Brain microvascular endothelial cell (primary cell): ENCODE data around the gene ANKDD1A.

ENCODE experiments used
- DNase-seq: peaks from one replicate; pipeline ENCODE4 v3.0.0-alpha.2; 2020
- H3K27ac ChIP-seq: fragments of 250-450 bp; sonication (Bioruptor Pico); 2 replicates; pipeline ENCODE4 v1.5.1; 2020; ENCODE audit warnings: mild to moderate bottlenecking, moderate library complexity
- H3K27me3 ChIP-seq: fragments of 250-450 bp; sonication (Bioruptor Pico); replicated peaks from 2 replicates; pipeline ENCODE4 v1.5.1; 2020; ENCODE audit warnings: mild to moderate bottlenecking
- H3K36me3 ChIP-seq: fragments of 250-450 bp; sonication (Bioruptor Pico); replicated peaks from 2 replicates; pipeline ENCODE4 v1.5.1; 2020; ENCODE audit warnings: mild to moderate bottlenecking
- H3K4me3 ChIP-seq: 2 replicates; pipeline ENCODE4 v1.5.1; 2011; ENCODE audit warnings: low read depth, mild to moderate bottlenecking, control low read depth, low read length, moderate library complexity
- CTCF ChIP-seq: IDR thresholded peaks from 2 replicates; pipeline ENCODE4 v1.5.1; 2011; ENCODE audit warnings: low read depth, mild to moderate bottlenecking, moderate library complexity, low read length, control low read depth, inconsistent platforms; ENCODE audit errors: missing control alignments
- in situ Hi-C: cut with HindIII; loops from 2 replicates; pipeline ENCODE4 v1.10.0; 2017; ENCODE audit warnings: low sequenced_read_pairs, low pct_ligation_motif_present

The ANKDD1A gene

GRCh38 chr15:64912379-64913325 is 950 bp downstream of the ANKDD1A start:
- in situ Hi-C loops: no loop called here
- no peak overlapping the region for H3K4me3 ChIP-seq
- H3K36me3 ChIP-seq: no peaks in the 10 kb centered on the region
- H3K27ac ChIP-seq: no peak overlapping the region
- no peak for DNase-seq
- H3K27me3 ChIP-seq: no peaks in the 10 kb centered on the region
- no peak for TF ChIP-seq CTCF

- TF ChIP-seq CTCF: no peak
- DNase-seq: no peak
- Histone ChIP-seq H3K4me3 (no peak overlapping the region), H3K27ac (no peak overlapping the region), H3K27me3 (no peaks in the 10 kb centered on the region), H3K36me3 (no peaks in the 10 kb centered on the region)
- in situ Hi-C loops: no loop called here
These were observed 4.0 kb downstream of the ANKDD1A start for GRCh38 chr15:64915518-64916227.

- Histone ChIP-seq H3K27ac (no peak overlapping the region), H3K27me3 (no peaks in the 10 kb centered on the region)
- in situ Hi-C loops: no loop called here
These were observed 4.7 kb downstream of the ANKDD1A start for GRCh38 chr15:64916365-64916764.

DNA sequence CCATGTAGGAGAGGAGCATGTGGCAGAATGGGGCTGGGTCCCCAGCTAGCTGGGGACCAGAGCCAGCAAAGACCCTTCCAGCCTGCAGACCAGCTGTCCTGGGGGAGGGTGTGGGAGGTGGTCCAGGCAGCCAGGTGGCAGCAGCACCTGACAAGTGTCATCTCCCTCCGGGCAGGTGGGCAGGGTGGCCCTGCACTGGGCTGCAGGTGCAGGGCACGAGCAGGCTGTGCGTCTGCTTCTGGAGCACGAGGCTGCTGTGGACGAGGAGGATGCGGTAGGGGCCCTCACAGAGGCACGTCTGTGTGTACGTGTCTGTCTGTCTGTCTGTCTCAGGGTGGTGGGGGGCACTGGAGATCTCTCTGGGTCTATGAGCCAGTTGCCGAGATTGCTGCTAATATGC is 5.5 kb downstream of the ANKDD1A start:
- in situ Hi-C loops: no loop called here
- no peak overlapping the region for H3K4me3 ChIP-seq
- no peak for DNase-seq
- no peak for TF ChIP-seq CTCF
- no peaks in the 10 kb centered on the region for H3K36me3 ChIP-seq
- H3K27ac ChIP-seq: no peak overlapping the region
- no peaks in the 10 kb centered on the region for H3K27me3 ChIP-seq

More at GRCh38 chr15:64916365-64916764, 4.7 kb downstream of the ANKDD1A start:
- Histone ChIP-seq H3K4me3 (no peak overlapping the region), H3K36me3 (no peaks in the 10 kb centered on the region)
- no peak for DNase-seq
- no peak for TF ChIP-seq CTCF

DNA sequence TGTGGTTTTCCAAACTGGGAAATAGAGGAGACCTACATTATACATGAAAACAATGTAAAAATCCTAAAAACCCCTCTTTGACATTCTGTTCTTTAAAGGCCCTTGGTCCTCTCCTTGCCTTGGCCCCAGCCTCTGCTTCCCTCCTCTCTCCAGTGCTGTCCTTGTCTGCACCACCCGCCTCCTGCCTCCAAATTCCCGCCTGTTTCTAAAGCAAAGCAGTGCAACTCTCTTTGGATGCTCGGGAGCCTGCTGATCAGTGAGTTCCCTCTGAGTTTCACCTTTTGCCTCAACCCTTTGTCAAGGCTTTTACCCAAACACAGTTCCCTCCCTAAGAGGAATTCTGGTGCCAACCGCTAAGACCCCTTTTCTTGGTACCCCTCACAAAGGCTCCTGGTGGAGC is 8.0 kb downstream of the ANKDD1A start:
- Histone ChIP-seq H3K27ac (no peak overlapping the region), H3K4me3 (no peak overlapping the region), H3K36me3 (no peaks in the 10 kb centered on the region), H3K27me3 (no peaks in the 10 kb centered on the region)
- no peak for TF ChIP-seq CTCF
- in situ Hi-C loops: no loop called here
- no peak for DNase-seq
